HTR-8/SVneo (cell line): ENCODE data around the gene PRSS27.
A peak's percentile ranks its signal among the peaks of the same experiment; 100 is the strongest.
"Not testable (repeated sequence)": the region's sequence is repeated elsewhere in the genome, so short reads cannot be mapped to it uniquely, and the experiment has no call there.

Experiments
- DNase-seq: peaks from one replicate; pipeline ENCODE4 v3.0.0; 2011; ENCODE audit warnings: low spot score, mixed read lengths; ENCODE audit not compliant: insufficient read length
- FAIRE-seq: peaks from 2 replicates; lab custom pipeline; 2011; peaks lifted over from hg19 to GRCh38; lab: Jason Lieb, UNC

PRSS27 gene

GRCh38 chr16:2734844-2735515 is 15.0 kb upstream of the PRSS27 start:
- FAIRE-seq = no peak
- DNase-seq = no peak

DNA sequence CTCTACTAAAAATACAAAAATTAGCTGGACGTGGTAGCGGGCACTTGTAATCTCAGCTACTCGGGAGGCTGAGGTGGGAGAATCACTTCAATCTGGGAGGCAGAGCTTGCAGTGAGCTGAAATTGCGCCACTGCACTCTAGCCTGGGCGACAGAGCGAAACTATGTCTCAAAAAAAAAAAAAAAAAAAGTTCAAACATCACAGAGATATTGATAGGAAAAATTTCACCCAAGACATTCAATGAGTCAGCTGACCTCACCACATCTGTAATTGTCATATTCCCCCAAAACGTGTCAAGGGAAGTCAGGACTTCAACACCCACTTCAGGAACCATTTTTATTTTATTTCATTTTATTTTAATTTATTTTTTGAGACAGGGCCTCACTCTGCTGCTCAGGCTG is 8.0 kb upstream of the PRSS27 start:
- no peak for DNase-seq
- FAIRE-seq = no peak

GRCh38 chr16:2726923-2727322 is 6.9 kb upstream of the PRSS27 start:
- DNase-seq (no peak), FAIRE-seq (no peak)

GRCh38 chr16:2724816-2725348 is 4.9 kb upstream of the PRSS27 start:
- DNase-seq (no peak), FAIRE-seq (no peak)

DNA sequence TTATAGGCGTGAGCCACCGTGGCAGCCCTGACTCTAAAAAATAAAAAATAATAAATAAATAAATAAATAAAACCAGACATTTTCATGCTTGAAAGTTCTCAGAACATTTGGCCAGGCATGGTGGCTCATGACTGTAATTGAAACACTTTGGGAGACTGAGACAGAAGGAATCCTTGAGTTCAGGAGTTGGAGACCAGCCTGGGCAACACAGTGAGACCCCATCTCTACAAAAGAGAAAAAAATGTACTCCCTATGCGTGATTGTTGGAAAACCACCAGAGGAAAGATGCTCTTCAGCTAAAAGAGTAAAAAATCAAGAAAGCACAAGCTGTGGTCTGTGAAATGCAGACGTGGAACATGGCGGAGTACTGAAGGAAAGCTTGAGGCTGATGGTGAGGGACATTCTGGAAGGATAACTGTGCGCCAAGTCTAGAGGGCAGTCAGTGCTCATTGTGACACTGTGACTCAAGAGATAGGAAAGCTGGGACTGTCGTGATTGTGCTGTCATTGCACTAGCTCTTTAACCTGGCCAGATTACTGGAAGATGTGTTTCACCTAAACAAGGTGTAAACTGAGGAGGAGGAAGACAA is 4.2 kb upstream of the PRSS27 start:
- DNase-seq (no peak), FAIRE-seq (no peak)

- FAIRE-seq, DNase-seq: not testable (repeated sequence)
Observed at GRCh38 chr16:2721634-2722173, 1.7 kb upstream of the PRSS27 start.

- DNase-seq (peak; percentile 89), FAIRE-seq (peak; percentile 78)
Observed at GRCh38 chr16:2720719-2721633, 952 bp upstream of the PRSS27 start.

DNA sequence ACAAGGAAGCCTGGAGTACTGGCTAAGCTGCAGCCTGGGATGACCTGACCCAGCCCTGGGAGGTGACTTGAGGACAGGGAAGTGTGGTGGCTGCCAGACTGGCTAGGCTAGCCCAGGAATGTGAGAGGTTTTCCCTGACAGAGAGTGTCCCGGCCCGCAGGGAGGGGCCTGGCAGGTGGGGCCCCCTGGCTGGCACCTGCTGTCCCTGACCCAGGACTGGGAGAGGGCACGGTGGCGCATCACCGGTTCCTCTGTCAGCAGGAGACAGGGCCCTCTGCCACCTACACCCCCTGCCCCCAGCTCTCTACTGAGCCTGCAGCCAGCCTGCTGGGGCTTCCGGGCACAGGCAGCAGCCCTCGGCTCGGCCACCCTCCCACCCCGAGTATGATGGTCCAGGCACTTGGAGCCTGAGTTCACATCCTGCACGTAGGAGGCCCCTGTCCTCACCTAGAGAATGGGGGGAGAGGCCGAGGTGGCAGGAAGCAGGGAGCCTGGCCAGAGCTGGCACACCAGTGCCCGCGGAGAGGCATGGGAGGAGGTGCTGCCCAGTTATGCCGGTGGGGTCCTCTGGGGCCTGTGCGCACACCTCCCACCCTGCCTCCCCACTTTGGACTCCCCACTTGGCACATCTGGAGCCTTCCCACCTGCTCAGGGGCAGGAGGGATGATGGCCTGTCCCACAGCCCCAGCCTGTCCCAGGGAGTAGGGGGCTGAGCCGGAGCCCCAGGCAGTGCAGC is 528 bp downstream of the PRSS27 start:
- DNase-seq (no peak), FAIRE-seq (no peak)

GRCh38 chr16:2717383-2718263 is 2.4 kb downstream of the PRSS27 start:
- DNase-seq (no peak), FAIRE-seq (no peak)

DNA sequence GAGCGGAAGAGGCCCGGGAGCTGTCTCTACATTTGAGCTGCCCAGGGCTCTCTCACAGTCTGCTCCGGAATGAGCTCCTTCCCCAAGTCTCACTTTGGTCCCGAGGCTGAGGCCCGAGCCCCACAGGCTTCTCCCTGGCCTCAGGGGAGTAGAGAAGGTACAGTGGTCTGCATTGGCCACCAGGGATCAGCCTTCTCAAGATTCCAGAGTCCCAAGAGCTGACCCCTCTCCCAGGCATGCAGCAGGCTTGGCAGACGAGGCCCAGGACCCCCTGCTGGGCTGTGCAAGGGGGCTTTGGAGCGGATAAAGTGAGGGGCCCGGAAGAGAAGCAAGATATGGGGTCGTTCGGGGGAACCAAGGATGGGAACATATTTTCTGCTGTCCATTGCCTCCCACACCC is 3.1 kb downstream of the PRSS27 start:
- no peak for FAIRE-seq
- no peak for DNase-seq

DNA sequence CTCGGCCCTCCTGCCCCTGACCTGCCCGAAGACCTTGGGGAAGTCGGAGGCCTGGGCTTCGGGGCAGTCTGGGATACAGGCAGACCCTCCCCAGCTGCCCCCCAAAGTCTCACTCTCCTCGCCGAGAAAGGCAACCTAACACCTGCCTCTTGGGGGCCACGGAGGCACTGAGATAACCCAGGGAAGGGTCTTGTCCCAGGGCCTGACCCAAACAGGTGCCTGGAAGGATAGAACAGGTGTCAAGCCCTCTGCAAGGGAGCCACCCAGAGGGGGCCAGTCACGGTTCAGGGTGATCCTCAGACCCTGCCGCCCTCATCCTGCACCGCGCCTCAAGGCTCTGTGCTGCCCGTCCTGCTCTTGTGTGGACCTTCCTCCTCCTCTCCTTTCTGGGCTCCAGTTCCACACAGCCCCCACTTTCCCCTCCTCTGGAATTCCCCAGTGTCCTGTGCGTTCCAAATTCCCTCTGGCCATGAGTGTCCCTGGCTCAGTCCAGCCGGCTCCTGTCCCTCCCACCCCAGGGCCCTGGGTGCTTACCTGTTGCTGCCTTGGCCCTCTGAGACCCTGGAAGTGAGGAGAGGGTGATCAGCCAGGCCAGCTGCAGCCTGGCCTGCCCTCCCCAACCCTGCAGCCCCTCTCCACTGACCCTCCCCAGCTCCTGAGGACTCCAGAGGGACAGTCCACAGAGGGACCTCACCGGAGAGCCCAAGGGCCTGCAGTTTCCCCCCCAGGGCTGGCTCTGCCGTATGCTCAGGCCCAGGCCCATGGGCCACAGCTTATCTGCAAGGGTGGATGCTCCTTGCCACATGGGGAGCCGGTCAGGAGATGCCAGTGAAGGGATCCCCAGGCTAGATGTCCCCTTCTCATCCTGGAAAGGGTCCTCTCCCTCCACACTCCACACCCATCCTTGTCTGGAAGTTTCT is 3.8 kb downstream of the PRSS27 start:
- FAIRE-seq = no peak

DNA sequence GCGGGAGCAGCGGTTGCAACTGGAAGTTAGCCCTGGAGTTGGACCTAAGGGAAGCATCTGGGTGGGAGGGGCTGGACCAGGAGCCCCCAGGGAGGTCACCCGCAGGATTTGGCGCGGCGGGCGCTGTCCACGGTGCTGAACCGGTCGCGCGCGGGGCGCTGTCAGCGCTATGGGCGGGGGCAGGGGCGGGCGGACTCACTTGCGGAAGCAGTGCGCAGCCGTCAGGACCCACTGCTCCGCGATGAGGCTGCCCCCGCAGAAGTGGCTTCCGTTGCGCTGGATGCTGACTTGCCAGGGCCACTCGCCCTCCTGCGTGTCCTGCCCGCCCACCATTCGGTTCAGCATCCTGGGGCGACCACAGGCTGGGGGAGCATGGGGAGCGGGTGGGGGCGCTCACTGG is 4.5 kb downstream of the PRSS27 start:
- FAIRE-seq (no peak), DNase-seq (no peak)

More for the DNA sequence above, 3.8 kb downstream of the PRSS27 start:
- no peak for DNase-seq

GRCh38 chr16:2715064-2715463 is 5.0 kb downstream of the PRSS27 start:
- DNase-seq = no peak
- FAIRE-seq = no peak

DNA sequence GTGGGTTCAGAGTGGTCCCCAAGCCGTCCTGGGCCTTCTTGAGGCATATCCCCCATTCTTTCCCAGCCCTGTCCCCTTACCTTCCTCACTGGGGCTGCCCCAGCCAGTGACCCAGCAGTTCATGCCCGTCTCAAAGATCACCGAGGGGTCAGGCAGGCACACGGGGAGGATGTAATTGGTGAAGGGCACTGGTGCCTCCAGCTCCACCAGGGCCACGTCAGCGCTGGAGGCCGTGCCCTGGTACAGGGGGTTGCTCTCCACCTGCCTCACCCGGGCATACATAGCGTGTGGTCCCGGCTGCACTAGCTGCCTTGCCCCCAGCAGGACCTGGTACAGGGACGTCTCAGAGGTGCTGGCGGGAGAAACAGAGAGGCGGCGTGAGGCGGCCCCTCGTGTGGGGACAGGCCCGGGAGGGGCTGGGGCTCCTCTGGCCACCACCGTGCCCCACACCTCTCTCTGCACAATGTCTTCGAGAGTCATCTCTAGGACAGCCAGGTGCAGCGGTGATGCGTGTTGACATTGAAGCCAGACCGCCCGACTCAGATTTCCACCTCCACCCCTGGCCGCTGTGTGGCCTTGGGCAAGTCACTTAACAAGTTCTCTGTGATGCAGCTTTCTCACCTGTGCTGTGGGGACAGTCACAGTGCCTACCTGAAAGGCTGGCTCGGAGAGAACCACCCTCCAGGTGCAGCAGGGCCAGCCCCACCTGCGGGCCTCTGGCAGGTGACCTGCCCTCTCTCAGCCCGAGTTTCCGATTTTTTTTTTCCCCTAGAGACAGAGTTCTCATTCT is 5.8 kb downstream of the PRSS27 start:
- DNase-seq (no peak), FAIRE-seq (no peak)

DNA sequence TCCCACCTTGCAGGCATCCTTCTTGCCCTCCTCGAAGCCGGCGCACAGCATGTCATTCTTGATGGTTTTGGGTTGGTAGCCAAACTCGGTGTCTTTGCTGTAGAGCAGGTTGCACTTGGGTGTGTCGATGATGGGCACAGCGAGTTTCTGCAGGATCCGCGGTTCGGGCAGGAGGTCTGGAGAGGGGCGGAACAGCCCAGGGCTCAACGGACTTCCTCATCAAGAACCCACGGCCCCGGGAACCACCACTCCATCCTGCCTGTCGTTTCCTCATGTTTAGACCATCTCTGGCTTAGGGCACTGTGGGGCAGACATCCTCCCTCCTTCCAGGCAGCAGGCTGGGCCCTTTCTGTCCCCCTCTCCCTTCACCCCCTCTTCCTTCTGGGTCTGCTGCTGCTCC is 6.5 kb downstream of the PRSS27 start:
- no peak for DNase-seq
- FAIRE-seq = no peak

- no peak for FAIRE-seq
- no peak for DNase-seq
Observed at GRCh38 chr16:2712546-2712945, 7.5 kb downstream of the PRSS27 start.

DNA sequence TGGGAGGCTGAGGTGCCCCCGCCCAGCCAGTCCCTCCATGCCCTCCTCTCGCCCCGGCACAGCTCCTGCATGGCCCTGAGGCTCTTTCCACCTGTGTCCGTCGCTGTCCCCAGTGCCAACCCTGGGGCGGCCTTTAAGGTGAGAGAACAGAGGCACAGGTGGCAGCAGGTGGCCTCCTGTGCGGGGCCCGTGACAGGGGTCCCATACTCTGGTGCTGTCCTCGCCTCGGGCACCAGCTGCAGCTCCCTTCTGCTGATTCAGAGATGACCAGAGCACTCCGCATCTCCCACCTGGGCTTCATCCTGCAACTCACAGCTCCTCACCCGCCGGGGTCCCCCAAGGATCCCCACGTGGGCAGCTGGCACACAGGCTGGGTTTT is 8.0 kb downstream of the PRSS27 start:
- no peak for DNase-seq
- no peak for FAIRE-seq
